ENCODE results near the gene GIMAP1.

The GIMAP1 gene

DNA sequence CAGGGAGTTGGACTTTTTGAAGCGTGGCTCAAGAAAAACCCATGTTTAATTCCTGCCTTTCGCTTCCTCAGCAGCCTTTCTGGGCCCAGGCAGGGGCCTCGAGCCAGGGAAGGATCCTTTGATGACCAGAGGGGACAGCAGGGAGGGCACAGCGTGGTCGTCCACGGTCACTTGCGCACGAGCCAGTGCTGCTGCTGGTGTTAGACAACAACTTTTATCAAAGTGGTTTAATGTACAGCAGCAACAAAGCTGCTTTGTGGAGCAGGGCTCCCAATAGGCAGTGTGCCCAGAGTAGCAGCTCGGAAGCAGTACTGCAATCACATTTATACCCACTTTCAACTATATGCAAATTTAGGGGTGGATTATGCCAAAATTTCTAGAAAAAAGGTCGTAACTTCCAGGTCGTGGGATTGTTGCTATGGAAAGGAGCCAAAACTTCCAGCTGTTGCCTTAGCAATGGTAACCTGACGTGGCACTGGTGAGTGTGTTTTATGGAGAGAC is 6.1 kb downstream of the GIMAP1 start:
- DNase-seq (ENCODE audit: low spot score), result peak; percentile 32

- DNase-seq (ENCODE audit: low spot score), result no peak
These were observed 7.1 kb downstream of the GIMAP1 start for GRCh38 chr7:150723467-150723866.

DNA sequence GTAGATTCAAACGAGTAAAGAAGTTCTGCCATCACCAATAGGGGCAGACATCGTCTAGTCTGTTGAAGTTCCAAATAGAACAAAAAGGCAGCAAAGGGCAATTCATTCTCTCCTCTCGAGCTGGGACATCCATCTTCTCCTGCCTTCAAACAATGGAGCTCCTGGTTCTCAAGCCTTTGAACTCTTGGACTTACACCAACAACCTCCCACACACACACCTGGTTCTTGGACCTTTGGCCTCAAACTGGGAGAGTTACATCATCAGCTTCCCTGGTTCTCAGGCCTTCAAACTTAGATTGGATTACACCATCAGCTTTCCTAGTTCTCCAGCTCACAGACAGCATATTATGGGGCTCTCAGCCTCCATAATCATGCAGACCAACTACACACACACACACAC is 11.0 kb downstream of the GIMAP1 start:
- DNase-seq (ENCODE audit: low spot score), result no peak

DNA sequence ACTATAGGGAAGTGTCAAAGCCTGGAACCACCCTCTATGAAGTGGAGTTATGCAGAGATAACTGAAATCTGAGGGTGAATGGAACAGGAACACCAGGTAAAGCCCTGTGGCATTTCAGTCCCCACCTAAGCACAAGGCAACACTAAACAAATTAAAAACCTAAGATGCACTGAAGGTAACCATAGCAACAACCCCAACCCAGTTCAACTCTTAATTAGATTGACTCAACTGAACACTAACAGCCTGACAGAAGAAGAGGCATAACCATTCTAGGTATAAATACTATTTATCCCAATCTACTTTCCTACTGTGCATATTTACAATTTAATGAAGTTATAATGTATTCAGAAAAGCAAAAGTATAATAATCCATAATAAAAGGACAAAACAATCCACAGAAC is 11.6 kb downstream of the GIMAP1 start:
- DNase-seq (ENCODE audit: low spot score), result no peak

- DNase-seq (ENCODE audit: low spot score), result no peak
These were observed 12.2 kb downstream of the GIMAP1 start for GRCh38 chr7:150728609-150729008.

- DNase-seq (ENCODE audit: low spot score), result peak; percentile 17
These were observed 15.5 kb downstream of the GIMAP1 start for GRCh38 chr7:150731916-150732315.

GRCh38 chr7:150732786-150733481 is 16.5 kb downstream of the GIMAP1 start:
- peak; percentile 9 for DNase-seq (ENCODE audit: low spot score)

- DNase-seq (ENCODE audit: low spot score), result peak; percentile 13
These were observed 17.2 kb downstream of the GIMAP1 start for GRCh38 chr7:150733482-150734095.

- DNase-seq (ENCODE audit: low spot score), result no peak
These were observed 17.8 kb downstream of the GIMAP1 start for GRCh38 chr7:150734254-150734653.

GRCh38 chr7:150735596-150736358 is 19.4 kb downstream of the GIMAP1 start:
- peak; percentile 31 for DNase-seq (ENCODE audit: low spot score)

DNA sequence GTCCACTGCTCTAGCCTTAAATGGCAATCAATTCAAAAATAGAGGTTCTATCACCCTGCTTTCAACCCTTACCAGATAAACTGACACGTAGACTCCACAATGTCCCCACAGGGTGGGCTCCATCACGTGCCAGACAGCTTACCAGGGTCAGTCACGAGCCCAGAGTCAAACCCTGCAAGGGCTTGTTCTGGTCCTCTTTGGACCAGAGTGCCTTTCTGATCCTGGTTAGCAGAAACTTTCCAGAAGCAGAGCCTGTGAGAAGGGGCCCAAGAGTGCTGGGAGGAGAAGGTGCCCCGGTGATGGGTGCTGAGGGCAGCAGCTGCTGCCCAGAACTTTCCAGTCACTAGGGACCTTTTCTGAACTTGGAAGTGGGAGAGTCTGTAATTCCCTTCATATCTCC is 20.5 kb downstream of the GIMAP1 start:
- DNase-seq (ENCODE audit: low spot score), result peak; percentile 37

GRCh38 chr7:150737265-150738055 is 21.0 kb downstream of the GIMAP1 start, which contains the start of gene GIMAP5:
Gene GIMAP5, plus strand, starts transcription at chr7:150737418. Its CDS starts 3,467 bp downstream, at chr7:150740885.
- peak; percentile 43 for DNase-seq (ENCODE audit: low spot score)

GRCh38 chr7:150738092-150738491 is 21.7 kb downstream of the GIMAP1 start:
- DNase-seq (ENCODE audit: low spot score), result no peak

DNA sequence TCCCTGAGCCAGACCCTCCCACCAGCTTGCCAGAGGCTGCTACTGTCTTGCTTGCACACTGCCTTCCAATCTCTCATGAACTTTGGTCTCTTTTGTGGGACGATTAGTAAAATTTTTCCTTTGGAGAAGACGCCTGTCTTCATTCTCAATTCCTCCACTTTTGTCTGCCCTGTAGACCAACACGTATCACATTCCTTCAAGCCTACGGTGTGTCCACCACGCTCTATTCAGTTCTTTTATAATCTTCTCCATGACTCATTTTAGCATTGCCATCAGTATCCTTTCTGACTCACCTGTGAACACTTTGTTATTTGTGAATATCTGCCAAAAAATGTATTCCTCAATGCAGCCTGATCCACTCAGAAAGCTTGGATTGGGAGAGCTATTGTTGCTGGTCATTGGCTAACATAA is 22.2 kb downstream of the GIMAP1 start:
- no peak for DNase-seq (ENCODE audit: low spot score)

DNA sequence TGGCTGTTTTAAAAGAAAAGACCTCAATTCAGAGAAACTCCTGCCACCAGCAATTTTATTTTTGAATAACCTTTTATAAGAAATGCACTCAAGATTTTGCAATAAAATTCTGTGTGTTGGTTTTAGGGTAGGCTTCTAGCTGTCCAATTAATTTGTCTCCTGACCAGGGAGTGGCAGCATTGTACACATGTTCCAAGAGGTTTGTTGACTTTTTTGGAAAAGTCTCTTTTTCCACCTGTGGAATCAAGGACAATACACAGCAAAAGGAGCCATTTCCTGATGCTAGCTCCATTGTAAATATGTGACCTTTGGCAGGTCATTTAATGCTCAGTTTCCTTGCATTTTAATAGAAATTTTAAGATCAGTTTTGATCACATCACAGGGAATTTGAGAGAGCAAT is 22.6 kb downstream of the GIMAP1 start:
- DNase-seq (ENCODE audit: low spot score), result no peak

DNA sequence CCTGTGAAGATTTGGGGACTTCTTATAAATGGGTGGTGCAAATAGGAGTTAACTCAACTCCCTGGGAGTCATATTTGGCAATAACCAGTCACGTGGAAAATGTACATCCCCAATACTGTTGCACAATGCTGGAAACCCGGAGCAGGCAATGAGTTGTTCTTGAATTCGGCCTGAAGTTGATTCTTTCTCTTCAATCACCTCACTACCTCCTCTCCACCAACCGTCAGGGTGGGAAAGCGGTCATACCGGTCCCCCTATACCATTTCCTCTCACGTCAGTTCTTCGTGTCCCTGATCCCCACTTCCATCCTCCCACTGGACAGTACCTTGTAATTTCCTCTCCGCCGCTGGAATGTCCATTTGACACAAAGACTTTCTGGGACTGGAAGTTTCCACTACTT is 23.6 kb downstream of the GIMAP1 start:
- no peak for DNase-seq (ENCODE audit: low spot score)

- DNase-seq (ENCODE audit: low spot score), result peak; percentile 28
These were observed 26.0 kb downstream of the GIMAP1 start for GRCh38 chr7:150742286-150742968.

DNA sequence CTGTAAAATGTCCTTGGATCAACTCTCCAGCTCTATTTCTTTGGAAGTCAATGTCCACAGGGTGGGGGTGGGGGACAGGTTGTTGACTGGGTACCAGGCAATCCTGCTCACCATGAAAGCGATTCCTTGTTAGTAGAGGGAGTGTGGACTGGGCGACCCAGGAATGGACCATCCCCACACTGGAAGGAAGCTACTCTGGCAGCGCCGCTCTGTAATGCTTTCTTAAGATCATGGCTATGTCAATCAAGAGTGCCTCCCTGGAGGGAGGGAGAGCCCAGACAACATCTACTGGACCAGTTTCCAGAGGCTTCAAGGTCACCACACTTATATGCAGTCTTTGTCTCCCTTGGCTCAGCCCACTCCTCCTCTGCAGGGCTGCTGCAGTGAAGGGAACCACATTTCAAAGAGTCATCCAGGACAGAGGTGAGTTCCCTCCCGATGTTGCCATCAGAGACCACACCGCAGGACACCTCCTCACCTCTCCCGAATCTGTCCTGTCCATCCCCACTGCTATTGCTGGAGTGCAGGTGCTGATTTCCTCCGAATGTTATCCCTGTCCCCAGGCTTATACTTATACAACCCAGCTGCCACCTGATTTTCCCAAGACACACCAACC is 27.7 kb downstream of the GIMAP1 start:
- DNase-seq (ENCODE audit: low spot score), result no peak

DNA sequence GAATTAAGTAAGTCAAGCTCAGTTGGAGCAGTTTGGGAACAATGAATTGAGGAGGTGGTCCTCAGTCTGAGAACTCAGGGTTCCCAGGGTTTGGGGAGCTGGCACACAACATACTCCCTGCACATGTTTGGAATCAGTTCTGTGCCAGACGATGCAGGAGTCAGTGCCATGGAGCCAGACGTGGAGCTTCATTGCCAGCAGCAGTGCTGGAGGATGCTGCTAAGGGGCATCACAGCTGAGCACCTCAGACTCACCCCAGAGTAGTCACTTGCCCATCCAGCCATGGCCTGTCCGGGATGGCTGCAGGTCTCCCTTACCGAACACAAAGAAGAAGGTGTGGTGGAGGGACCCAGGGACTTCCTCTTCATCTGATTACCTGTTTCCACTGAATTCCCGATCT is 28.7 kb downstream of the GIMAP1 start:
- no peak for DNase-seq (ENCODE audit: low spot score)

DNA sequence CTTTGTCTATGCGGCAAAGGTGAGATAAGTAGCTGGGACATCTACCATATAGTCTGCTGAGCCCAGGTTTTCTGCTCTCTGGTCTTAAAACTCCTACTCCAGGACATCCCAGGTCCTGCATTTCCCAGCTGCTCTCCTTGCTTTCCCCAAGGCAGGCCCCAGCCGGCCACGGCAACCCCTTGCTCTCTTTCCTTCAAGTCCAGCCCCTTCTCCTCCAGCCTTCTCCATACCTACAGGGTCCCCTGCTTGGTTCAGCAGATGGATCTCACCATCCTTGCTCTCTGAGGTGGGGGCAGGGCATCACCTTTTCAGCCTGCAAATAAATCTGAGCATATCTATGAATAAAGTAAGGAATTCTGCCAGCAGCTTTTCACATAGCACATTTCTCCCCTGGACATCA is 29.5 kb downstream of the GIMAP1 start:
- no peak for DNase-seq (ENCODE audit: low spot score)

DNA sequence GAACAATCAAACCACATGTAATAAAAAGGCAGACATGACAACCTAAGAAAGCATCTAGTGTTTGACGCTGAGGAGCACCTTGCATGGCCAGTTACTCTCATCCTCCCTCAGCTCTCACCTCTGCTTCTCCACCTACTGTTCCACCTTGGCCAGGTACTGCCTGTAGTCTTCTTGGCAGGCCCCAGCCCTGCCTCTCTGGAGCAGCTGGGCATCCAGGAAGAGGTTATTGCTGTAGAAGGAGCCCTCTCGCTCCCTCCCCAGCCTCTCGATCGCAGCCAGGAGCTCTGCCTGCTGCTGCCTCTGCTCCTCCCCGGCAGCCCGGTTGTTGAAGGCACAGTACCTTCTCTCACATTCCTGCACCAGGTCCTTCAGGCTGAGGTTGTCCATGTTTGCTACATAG is 30.5 kb downstream of the GIMAP1 start:
- DNase-seq (ENCODE audit: low spot score), result no peak

All from ecto neural progenitor cell (in vitro differentiated cells).